ENCODE results near the gene CTSW.

The CTSW gene

DNA sequence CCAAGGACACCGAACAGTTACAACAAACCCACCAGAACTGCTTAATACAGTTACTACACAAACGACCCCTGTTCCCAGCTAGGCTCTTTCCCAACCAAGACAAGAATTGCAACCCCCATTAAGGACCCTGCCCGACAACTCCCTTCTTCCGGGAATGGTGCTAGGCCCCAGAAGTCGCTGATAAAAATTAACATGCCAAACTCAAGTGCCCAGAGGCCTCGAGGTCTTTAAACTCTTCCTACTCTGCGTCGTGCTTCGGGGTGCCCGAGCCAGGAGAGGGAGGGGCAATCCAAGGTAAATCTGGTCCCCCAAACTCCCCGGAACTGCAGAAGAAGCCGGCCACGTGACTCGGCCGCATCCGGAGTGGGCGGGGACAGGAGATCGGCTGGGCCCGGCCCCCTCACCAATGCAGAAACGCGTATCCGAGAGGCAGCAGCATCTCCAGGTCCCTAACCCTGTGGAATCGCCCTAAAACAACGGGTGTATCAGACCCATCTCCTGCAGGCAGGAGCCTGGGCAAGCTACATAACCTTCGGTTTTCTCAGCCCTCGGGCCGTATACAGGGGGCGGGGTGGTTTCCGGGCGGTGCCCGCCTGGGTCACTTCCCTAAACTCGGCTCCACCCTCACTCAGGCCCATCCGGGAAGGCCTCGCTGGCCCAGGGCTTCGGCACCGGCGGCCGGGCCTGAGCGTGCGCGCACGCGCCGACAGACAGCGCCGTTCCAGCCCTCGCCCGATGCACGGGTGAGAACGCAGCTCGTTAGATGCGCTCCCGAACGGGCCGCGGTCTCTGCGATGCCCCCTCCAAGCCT lies 22.7 kb upstream of the CTSW start:
- no peak for DNase-seq (ENCODE audit: low read depth)

DNA sequence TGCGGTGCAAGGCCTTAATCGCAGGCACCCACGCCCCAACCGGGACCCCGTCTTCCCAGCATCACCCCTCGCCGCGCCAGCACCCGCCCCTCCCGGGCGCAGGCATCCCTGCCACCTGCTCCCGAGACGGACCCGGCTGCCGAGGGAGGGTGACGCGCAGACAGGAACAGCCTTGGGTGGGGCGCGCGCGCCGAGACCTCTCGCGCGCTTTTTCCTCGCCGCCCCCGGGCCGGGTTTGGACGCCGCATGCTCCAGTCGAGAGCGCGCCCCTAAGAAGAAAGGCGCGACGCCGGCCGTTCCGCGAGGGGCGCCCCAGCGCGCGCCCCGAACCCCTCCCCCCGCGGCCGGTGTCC lies 22.2 kb upstream of the CTSW start:
- no peak for DNase-seq (ENCODE audit: low read depth)

DNA sequence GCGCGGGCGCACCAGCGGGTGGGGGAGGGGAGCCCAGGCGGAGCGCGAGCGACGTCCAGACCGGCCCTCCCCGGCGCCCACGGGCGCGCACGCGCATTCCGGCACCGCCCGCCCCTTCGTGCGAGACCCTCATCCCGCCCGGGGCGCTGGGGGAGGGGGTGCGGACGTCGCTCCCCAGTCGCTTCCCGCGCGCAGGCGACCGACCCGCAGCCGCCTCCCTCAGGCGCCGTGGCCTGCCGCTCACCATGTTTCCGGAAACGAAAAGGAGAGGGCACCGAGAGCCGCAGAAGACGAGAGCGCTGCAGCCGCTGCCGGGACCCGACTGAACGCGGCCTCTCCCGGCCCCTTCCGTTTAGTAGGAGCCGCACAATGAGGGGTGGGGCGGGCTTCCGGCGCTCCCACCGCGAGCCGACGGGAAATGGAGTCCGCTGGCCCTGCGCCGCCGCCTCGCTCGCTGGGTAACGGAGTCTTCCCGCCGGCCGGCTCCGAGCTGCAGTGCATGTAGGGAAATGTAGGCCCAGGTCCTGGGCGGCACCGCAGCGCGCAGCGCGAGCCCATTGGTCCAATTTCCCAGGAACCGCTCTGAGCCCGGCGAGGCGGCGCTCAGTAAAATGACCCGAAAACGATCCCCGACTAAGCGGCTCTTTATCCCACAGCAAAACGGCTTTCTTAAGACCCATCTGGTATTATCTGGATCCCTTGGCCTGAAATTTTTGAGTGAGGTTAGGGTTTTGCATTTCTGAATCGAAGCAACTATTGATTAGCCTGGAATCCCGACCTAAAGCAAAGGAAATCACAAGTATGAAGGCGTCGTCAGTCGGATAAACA lies 21.6 kb upstream of the CTSW start, which contains the start of gene CFL1:
TSS of gene CFL1 (minus strand) at position 328 of the 828 bp plus-strand sequence. CDS start at position 247, 81 bp downstream.
- peak; percentile 94 for DNase-seq (ENCODE audit: low read depth)

DNA sequence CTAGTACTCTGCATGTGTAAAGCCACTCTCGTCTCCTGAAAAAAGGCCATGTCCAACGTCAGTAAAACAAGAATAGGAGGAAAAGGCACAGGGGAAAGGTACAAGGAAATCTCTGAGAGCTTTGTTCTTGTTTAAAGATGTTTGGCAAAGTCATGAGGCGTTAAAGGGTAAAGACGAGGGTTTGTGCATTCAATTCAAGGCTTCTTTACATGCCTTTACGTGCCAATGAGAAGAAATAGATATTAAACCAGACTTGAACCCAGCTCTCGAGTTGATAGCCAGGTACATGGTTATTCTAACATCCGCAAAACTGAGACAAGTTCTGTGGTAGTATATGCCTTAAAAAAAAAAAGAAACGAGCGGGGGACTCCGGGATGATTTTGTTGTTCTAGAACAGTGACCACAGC lies 21.0 kb upstream of the CTSW start:
- DNase-seq (ENCODE audit: low read depth) = no peak

- DNase-seq (ENCODE audit: low read depth) = peak; percentile 98
Measured at GRCh38 chr11:65859095-65859811, 20.4 kb upstream of the CTSW start.

- peak; percentile 72 for DNase-seq (ENCODE audit: low read depth)
Measured at GRCh38 chr11:65859812-65860277, 19.8 kb upstream of the CTSW start.

- peak; percentile 99 for DNase-seq (ENCODE audit: low read depth)
Measured at GRCh38 chr11:65860278-65861164, 19.1 kb upstream of the CTSW start, which contains the start of gene MUS81. TSS of gene MUS81 (plus strand) at chr11:65860433. CDS start at chr11:65860754, 321 bp downstream.

DNA sequence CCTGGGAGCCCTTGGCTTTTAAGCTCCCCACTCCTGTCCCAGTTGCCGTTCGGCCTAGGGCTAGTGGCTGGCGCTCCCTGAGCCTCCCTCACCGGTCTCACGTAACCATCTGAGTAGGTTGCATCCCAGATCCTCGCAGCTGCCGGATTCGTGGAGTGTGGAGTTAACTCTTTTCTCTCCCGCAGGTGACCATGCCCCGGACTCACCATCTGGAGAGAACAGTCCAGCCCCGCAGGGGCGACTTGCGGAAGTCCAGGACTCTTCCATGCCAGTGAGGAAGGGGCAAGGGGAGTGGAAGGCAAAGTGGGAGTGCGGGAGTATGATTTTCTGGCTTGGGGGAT lies 18.5 kb upstream of the CTSW start:
- no peak for DNase-seq (ENCODE audit: low read depth)

DNA sequence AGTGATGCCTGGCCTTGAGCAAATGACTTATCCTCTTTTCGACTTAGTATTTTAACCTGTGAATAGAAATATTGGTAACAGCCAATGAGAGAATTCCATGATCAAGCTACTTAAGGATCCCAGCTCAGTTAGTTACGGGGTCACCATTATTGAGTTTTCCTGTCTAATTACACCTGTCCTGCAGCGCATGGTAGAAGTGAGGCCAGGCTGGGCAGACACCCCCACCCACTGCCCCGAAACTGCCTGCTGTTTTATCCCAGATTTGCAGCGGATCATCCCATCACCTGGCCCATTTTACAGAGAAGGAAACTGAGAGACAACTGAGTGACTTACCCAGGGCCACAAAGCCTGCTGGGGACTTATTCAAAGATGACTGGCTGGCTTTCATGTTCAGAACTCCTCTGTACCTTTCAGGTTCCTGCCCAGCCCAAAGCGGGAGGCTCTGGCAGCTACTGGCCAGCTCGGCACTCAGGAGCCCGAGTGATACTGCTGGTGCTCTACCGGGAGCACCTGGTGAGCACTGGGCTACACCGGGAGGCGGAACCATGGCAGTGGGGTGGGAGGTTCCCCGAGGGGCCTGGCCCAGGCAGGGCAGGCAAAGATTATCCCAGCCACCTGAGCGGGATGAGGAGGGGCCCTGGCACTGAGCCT lies 18.0 kb upstream of the CTSW start:
- no peak for DNase-seq (ENCODE audit: low read depth)

DNA sequence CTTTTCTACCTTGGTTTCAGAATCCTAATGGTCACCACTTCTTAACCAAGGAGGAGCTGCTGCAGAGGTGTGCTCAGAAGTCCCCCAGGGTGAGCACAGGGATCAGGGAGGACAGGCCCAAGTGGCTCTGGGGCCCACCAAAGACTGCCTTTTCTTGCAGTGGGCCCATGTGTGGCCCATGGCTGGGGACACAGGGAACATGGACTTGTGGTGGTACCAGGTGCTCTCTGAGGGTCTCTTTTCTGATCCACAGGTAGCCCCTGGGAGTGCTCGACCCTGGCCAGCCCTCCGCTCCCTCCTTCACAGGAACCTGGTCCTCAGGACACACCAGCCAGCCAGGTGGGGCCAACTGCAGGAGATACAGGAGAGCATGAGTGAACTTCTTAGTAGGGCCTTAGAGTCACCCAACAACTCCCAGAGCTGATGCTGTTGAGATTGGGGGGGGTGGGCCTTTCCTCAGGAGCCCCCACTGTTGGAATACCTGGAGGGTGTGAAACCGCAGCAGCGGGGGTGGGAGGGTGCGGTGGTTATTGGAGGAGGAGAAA lies 17.4 kb upstream of the CTSW start:
- DNase-seq (ENCODE audit: low read depth) = no peak

- DNase-seq (ENCODE audit: low read depth) = no peak
Measured at GRCh38 chr11:65862941-65863888, 16.4 kb upstream of the CTSW start.

DNA sequence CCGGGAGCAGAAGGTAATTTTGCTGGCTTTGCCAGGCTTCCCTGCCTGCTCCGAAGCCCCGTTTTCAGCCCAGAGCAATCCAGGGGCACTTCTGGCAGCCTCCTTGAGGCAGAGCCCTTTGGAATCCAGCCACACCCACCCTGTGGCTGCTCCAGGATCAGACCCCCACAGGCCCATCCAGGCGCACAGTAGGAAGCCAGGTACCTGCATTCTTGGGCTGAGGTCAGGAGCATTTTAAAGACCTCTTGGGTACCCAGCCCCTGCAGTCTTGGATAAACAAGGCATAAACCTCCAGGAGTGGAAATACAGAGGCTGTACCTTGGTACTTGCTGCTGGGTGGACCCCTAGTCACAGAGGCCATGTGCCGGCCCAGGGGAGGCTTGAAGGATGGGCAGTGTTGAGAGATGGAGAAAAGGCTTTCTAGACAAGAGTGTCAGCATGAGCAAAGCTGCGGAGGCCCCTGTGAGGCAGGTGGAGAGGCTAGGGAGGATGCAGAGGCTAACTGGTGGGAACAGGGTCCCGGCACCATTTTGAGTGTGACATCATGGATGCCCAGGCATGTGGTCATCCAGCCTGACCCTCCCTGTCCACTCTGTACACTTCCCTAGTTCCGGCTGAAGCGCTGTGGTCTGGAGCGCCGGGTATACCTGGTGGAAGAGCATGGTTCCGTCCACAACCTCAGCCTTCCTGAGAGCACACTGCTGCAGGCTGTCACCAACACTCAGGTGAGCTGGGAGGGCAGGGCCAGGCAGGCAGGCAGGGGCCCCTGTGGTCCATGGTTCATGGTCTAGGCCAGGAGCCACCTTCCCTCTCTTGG lies 15.5 kb upstream of the CTSW start:
- no peak for DNase-seq (ENCODE audit: low read depth)

DNA sequence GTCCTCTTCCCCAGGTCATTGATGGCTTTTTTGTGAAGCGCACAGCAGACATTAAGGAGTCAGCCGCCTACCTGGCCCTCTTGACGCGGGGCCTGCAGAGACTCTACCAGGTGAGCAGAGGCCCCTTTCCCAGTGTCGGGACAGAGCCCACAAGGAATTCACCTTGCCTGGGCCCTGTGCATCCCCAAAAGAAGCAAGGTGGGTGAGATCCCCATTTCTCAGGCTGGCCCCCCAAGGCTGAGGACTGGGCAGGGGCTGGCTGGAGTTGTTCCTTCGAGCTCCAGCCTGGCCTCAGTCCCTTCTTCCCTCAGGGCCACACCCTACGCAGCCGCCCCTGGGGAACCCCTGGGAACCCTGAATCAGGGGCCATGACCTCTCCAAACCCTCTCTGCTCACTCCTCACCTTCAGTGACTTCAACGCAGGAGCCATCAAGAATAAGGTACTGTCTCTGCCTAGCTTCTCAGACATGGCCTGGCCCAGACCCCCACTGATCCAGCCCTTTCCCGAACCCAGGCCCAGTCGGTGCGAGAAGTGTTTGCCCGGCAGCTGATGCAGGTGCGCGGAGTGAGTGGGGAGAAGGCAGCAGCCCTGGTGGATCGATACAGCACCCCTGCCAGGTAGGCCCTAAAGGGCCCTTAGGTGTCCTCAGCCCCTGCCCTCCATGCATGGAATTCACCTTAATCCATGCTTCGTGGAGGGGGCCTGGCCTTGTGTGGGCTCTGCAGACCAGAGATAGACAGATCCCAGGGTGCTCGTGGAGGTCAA lies 14.7 kb upstream of the CTSW start:
- no peak for DNase-seq (ENCODE audit: low read depth)

DNA sequence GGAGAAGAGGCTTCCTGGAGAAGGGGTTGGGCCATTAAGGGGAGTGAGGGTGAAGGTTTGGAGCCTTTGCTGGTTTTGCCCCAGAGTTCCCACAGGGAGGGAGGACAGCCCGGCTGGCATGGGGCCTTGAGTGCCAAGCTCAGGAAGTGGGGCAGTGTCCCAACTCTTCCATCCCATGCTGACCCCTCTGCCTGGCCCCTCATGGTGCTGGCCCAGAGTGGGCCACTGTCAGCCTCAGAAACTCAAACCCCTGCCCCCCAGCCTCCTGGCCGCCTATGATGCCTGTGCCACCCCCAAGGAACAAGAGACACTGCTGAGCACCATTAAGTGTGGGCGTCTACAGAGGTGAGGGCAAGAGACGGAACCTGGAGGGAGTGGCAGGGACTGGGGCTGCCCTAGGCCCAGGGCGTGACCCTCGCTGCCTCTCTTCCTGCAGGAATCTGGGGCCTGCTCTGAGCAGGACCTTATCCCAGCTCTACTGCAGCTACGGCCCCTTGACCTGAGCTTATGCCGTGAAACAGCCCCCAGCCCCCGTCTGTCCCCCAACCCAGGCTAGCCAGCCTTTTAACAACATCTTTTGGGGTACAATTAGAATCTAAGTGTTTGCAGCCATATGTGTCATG lies 14.0 kb upstream of the CTSW start:
- no peak for DNase-seq (ENCODE audit: low read depth)

- no peak for DNase-seq (ENCODE audit: low read depth)
Measured at GRCh38 chr11:65866509-65867283, 12.9 kb upstream of the CTSW start.

GRCh38 chr11:65867284-65868071 lies 12.2 kb upstream of the CTSW start:
- DNase-seq (ENCODE audit: low read depth) = no peak
